Endodermal cell (in vitro differentiated cells): ENCODE measurements around the gene SCTR. TPM values are rescaled to one million over a fixed set of nuclear protein-coding genes. Genes with fewer than 3 reads are reported as not detected.

ENCODE experiments used
- DNase-seq: peaks from one replicate; pipeline ENCODE4 v3.0.0-alpha.2; 2017
- H3K27ac ChIP-seq: 2 replicates; pipeline ENCODE4 v1.5.1; 2013; ENCODE audit warnings: mild to moderate bottlenecking, low read depth, low read length, moderate library complexity
- H3K27me3 ChIP-seq: 2 replicates; pipeline ENCODE4 v1.6.1; 2013; ENCODE audit warnings: mild to moderate bottlenecking, low read length, moderate library complexity; ENCODE audit not compliant: insufficient read depth, control insufficient read depth, poor library complexity, severe bottlenecking
- H3K36me3 ChIP-seq: 2 replicates; pipeline ENCODE4 v1.7.0; 2013; ENCODE audit warnings: mild to moderate bottlenecking, low read length, moderate library complexity; ENCODE audit not compliant: control insufficient read depth, insufficient read depth
- H3K4me1 ChIP-seq: one replicate; pipeline ENCODE4 v1.7.0; 2013; ENCODE audit warnings: low read length; ENCODE audit not compliant: control insufficient read depth, insufficient read depth
- H3K4me3 ChIP-seq: 2 replicates; pipeline ENCODE4 v1.5.1; 2013; ENCODE audit warnings: mild to moderate bottlenecking, low read length, moderate library complexity
- H3K9ac ChIP-seq: 2 replicates; pipeline ENCODE4 v1.6.1; 2013; ENCODE audit warnings: mild to moderate bottlenecking, low read length, moderate library complexity; ENCODE audit not compliant: poor library complexity, severe bottlenecking; ENCODE audit errors: extremely low read depth
- H3K9me3 ChIP-seq: 2 replicates; pipeline ENCODE4 v1.6.1; 2013; ENCODE audit warnings: mild to moderate bottlenecking, low read length, moderate library complexity; ENCODE audit not compliant: control insufficient read depth
- H3K27ac Mint-ChIP-seq: 2 replicates; pipeline ENCODE4 v1.8.0; 2020; ENCODE audit warnings: mixed read lengths
- H3K27me3 Mint-ChIP-seq: 2 replicates; pipeline ENCODE4 v1.8.0; 2021; ENCODE audit warnings: mild to moderate bottlenecking, mixed read lengths; ENCODE audit not compliant: insufficient read depth
- H3K36me3 Mint-ChIP-seq: 2 replicates; pipeline ENCODE4 v1.8.0; 2020; ENCODE audit warnings: low read depth, mixed read lengths
- H3K4me1 Mint-ChIP-seq: 2 replicates; pipeline ENCODE4 v1.8.0; 2020; ENCODE audit warnings: mixed read lengths
- H3K4me3 Mint-ChIP-seq: 2 replicates; pipeline ENCODE4 v1.8.0; 2020; ENCODE audit warnings: mild to moderate bottlenecking, moderate library complexity, mixed read lengths
- H3K9me3 Mint-ChIP-seq: 2 replicates; pipeline ENCODE4 v1.8.0; 2020; ENCODE audit warnings: mild to moderate bottlenecking, mixed read lengths
- CTCF ChIP-seq: fragments of 200-600 bp; sonication (generic); conservative IDR thresholded peaks from 2 replicates; pipeline ENCODE4 v1.5.0; 2021; ENCODE audit warnings: antibody characterized with exemption, mild to moderate bottlenecking
- WGBS, 2 experiments: methylation state at CpG; one replicate each; pipeline versions ENCODE4 v1.1.5 to v1.1.7; 2013; ENCODE audit warnings: missing lambda C conversion rate in 2 of 2, mixed read lengths in 1 of 2; ENCODE audit not compliant: insufficient coverage in 1 of 2, insufficient read length in 1 of 2; 5-methylcytosine and 5-hydroxymethylcytosine counted together
- total RNA-seq, 2 donors: library from RNA; stranded (reverse); fragmentation: NEBNext Ultra II Directional in 1 of 2; extraction: Animal tissue kit (Norgen Biotek cat#: 25700) in 1 of 2; gene quantifications; 2 replicates in 1 of 2; 3 replicates in 1 of 2; pipeline ENCODE4 v1.2.1, GENCODE V29; 2021

The SCTR gene
- total RNA-seq, 2 donors from 2014 or later, result 0.20 to 0.49 TPM

DNA sequence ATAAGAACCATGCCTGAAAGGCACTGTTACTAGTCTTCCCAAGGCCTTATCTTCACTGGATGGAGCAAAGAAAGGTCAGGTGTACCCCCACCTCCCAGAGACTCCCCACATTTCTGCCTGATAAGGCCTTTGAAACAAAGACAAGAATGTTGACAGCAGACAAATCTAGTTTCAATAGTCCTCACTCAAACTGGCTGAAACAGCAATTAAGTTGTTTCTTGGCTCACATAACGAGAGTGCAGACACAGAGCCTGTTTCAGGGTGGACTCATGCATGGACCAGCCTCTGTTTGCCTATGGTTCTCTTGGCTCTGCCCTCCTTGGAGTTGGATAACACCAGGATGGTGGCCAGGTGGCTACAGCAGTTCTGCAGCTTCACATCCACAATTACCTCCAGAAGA lies 12.4 kb upstream of the SCTR start:
- H3K9me3 ChIP-seq, result peaks cover 57% of the 10 kb centered on the region
- Mint-ChIP-seq H3K9me3 (peaks cover 44% of the 10 kb centered on the region), H3K27me3 (no peaks in the 10 kb centered on the region), H3K4me3 (no peak overlapping the region), H3K27ac (no peak overlapping the region), H3K36me3 (no peaks in the 10 kb centered on the region), H3K4me1 (peaks cover 12% of the 10 kb centered on the region)
- WGBS, 2 experiments, result 86 to 94% methylated on average over 1 of the region's 1 CpG
- no peaks in the 10 kb centered on the region for H3K36me3 ChIP-seq
- DNase-seq, result no peak
- peak overlapping the region; percentile 66 for H3K27ac ChIP-seq
- H3K27me3 ChIP-seq, result no peaks in the 10 kb centered on the region
- TF ChIP-seq CTCF, result no peak
- no peak overlapping the region for H3K4me3 ChIP-seq
- no peak overlapping the region for H3K9ac ChIP-seq
- H3K4me1 ChIP-seq, result peaks cover 4% of the 10 kb centered on the region

DNA sequence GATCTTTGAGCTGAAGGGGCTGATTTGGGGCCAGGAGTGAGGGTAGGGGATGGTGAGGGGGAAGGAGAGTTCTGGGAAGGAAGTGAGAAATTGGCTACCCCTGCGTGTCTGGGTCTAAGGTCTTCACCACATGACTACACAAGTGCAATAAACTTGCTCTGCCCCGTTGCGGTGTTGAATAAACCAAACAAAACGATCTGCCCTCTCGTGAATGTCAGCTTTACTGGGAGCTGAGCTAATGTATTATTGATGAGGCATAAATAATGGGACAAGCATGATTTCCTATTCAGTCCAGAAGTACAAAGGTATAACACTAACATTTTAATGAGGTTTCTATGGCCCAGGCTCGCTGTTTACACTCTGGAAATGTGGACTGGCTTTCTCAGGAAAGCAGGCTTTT lies 11.9 kb upstream of the SCTR start:
- WGBS, 2 experiments, result 63 to 93% methylated on average over 4 to 6 of the region's 6 CpGs
- no peak for DNase-seq
- peaks cover 4% of the 10 kb centered on the region for H3K4me1 ChIP-seq
- Mint-ChIP-seq H3K36me3 (no peaks in the 10 kb centered on the region), H3K4me3 (no peak overlapping the region), H3K4me1 (peaks cover 10% of the 10 kb centered on the region), H3K27ac (no peak overlapping the region), H3K27me3 (no peaks in the 10 kb centered on the region), H3K9me3 (peaks cover 45% of the 10 kb centered on the region)
- H3K36me3 ChIP-seq, result no peaks in the 10 kb centered on the region
- H3K9me3 ChIP-seq, result peaks cover 57% of the 10 kb centered on the region
- peak overlapping the region; percentile 13 for H3K27ac ChIP-seq
- H3K27me3 ChIP-seq, result no peaks in the 10 kb centered on the region
- TF ChIP-seq CTCF, result no peak
- no peak overlapping the region for H3K9ac ChIP-seq
- no peak overlapping the region for H3K4me3 ChIP-seq

- peaks cover 2% of the 10 kb centered on the region for H3K27me3 Mint-ChIP-seq
- WGBS, 2 experiments, result no CpG with 5 or more reads among the region's 1 CpG
These were observed 9.3 kb upstream of the SCTR start for GRCh38 chr2:119533560-119533959.

More at GRCh38 chr2:119533560-119533959, 9.3 kb upstream of the SCTR start:
- peaks cover 12% of the 10 kb centered on the region for H3K4me1 Mint-ChIP-seq
- Histone ChIP-seq H3K36me3 (no peaks in the 10 kb centered on the region), H3K9ac (no peak overlapping the region), H3K9me3 (peaks cover 34% of the 10 kb centered on the region), H3K4me1 (peaks cover 4% of the 10 kb centered on the region), H3K27me3 (no peaks in the 10 kb centered on the region), H3K4me3 (peak overlapping the region; percentile 32), H3K27ac (no peak overlapping the region)
- H3K27ac Mint-ChIP-seq, result no peak overlapping the region
- H3K4me3 Mint-ChIP-seq, result no peak overlapping the region
- no peak for TF ChIP-seq CTCF
- DNase-seq, result no peak
- H3K36me3 Mint-ChIP-seq, result no peaks in the 10 kb centered on the region
- peaks cover 31% of the 10 kb centered on the region for H3K9me3 Mint-ChIP-seq
